Spleen (tissue), 11 donors: Measurements from ENCODE around the gene ADAM15. TPM values are rescaled to one million over a fixed set of nuclear protein-coding genes. Genes with fewer than 3 reads are reported as not detected.

ENCODE experiments used
- DNase-seq: peaks from one replicate; pipeline ENCODE4 v3.0.0-alpha.2; 2020
- H3K27ac ChIP-seq, 8 donors: fragments of 200-600 bp; sonication (generic) in 7 of 8; 1 replicate in 4 of 8; 2 replicates in 4 of 8; pipeline versions ENCODE4 v1.5.0 to v1.8.0; 2016 to 2021; ENCODE audit warnings: inconsistent platforms in 4 of 8, mild to moderate bottlenecking in 4 of 8, moderate library complexity in 1 of 8
- H3K27me3 ChIP-seq, 7 donors: fragments of 200-600 bp; sonication (generic) in 6 of 7; replicated peaks in 1 of 7; 1 replicate in 4 of 7; 2 replicates in 3 of 7; pipeline versions ENCODE4 v1.5.0 to v1.8.0; 2016 to 2021; ENCODE audit warnings: inconsistent platforms in 3 of 7, mild to moderate bottlenecking in 1 of 7
- H3K36me3 ChIP-seq, 6 donors: fragments of 200-600 bp; sonication (generic) in 5 of 6; 1 replicate in 4 of 6; 2 replicates in 2 of 6; pipeline versions ENCODE4 v1.5.0 to v1.8.0; 2016 to 2021; ENCODE audit warnings: inconsistent platforms in 2 of 6
- H3K4me1 ChIP-seq, 6 donors: fragments of 200-600 bp; sonication (generic) in 5 of 6; 1 replicate in 3 of 6; 2 replicates in 3 of 6; pipeline versions ENCODE4 v1.5.0 to v1.8.0; 2016 to 2021; ENCODE audit warnings: inconsistent platforms in 3 of 6
- H3K4me3 ChIP-seq, 8 donors: fragments of 200-600 bp; sonication (generic) in 7 of 8; 1 replicate in 4 of 8; 2 replicates in 4 of 8; pipeline versions ENCODE4 v1.5.0 to v1.8.0; 2016 to 2021; ENCODE audit warnings: inconsistent platforms in 4 of 8, mild to moderate bottlenecking in 4 of 8, moderate library complexity in 2 of 8
- H3K9me3 ChIP-seq, 8 donors: fragments of 200-600 bp; sonication (generic) in 7 of 8; 1 replicate in 4 of 8; 2 replicates in 4 of 8; pipeline versions ENCODE4 v1.5.0 to v1.8.0; 2016 to 2021; ENCODE audit warnings: inconsistent platforms in 4 of 8
- POLR2A ChIP-seq, 3 donors: fragments of 450-650 bp; IDR thresholded peaks; one replicate each; pipeline ENCODE4 v1.5.1; 2017; ENCODE audit warnings: antibody characterized with exemption in 3 of 3, mild to moderate bottlenecking in 1 of 3
- POLR2AphosphoS5 ChIP-seq, 3 donors: sonication (generic); formaldehyde crosslinking; IDR thresholded peaks; one replicate each; pipeline ENCODE4 v1.5.1; 2017; ENCODE audit warnings: antibody characterized with exemption in 3 of 3
- WGBS, 5 donors: extraction: QIAGEN DNeasy Blood & Tissue Kit in 3 of 5; methylation state at CpG; one replicate each; pipeline versions ENCODE4 v1.1.5 to v1.1.7; 2013 to 2018; 5-methylcytosine and 5-hydroxymethylcytosine counted together
- intact Hi-C: fragments of 100-400 bp; cut with DNase I; formaldehyde crosslinking; loops from one replicate; pipeline ENCODE4 v1.15.0; 2023; ENCODE audit warnings: low total_unique reads
- polyA plus RNA-seq, 3 donors: library from polyadenylated mRNA; stranded (reverse); fragments of 200-250 nt; gene quantifications; one replicate each; pipeline ENCODE4 v1.2.1, GENCODE V29; 2013
- total RNA-seq, 7 donors: library from RNA; depleted of rRNA in 3 of 7; stranded (reverse); fragments of >200 nt in 3 of 7; fragmentation: NEBNext Ultra II Directional in 4 of 7; extraction: Animal tissue kit (Norgen Biotek cat#: 25700) in 4 of 7; gene quantifications; one replicate each; pipeline versions ENCODE4 v1.1.0 to v1.2.1, GENCODE V29; 2016 to 2021
- TF ChIP-seq, protein P1 (sequence below), 11 experiments: fragments of 200-600 bp in 7 of 11; fragments of 450-650 bp in 4 of 11; sonication (generic) in 4 of 11; IDR thresholded peaks in 8 of 11; conservative IDR thresholded peaks in 3 of 11; 1 replicate in 7 of 11; 2 replicates in 4 of 11; pipeline versions ENCODE4 v1.4.0 to v1.8.0; 2016 to 2021; ENCODE audit warnings: antibody characterized with exemption in 11 of 11, inconsistent platforms in 4 of 11, mild to moderate bottlenecking in 1 of 11
- donor health status: healthy with polysubstance abuse.
- donor health status: DM: no; HTN: no; CAD: no; lungs with moderate emphysema.
- donor health status: DM: no; HTN: no; CAD: no.
- donor health status: Bipolar disorder and iron deficiency.
- donor health status: healthy.
- donor health status: DM: no; HTN: no; CAD: no.
- donor health status: DM: yes; HTN: yes; CAD: no.

ADAM15 gene
- total and polyA plus RNA-seq, 10 donors = 70.8 to 313 (median 86.6) TPM

DNA sequence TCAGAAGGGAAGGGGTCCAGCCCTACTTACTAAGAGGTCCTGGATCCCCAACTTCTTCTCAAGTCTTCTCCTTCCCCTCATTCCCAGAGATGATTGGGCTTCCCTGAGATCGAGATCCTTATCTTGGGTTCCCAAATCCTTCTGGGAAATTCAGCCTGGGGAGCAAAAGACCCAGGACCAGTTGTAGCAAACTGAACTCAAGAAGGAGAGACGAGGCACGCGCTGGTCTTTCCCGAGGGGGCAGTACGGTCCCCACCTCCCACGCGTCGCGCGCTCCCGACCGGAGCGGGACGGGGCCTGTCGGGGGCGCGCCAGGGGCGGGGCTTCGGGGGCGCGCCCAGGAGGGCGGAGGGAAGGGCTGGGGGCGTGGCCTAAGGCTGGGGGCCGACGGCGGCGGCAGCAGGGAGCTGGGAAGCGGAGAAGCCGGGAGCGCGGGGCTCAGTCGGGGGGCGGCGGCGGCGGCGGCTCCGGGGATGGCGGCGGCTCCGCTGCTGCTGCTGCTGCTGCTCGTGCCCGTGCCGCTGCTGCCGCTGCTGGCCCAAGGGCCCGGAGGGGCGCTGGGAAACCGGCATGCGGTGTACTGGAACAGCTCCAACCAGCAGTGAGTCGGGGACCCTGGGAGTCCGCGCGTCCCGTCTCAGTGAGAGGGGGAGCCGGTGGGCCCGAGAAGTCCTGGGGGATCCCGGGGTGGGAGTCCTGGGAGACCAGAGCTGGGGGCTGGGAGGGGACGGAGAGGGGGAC lies 27.5 kb downstream of the ADAM15 start, which contains the start of gene EFNA3:
EFNA3 (plus strand) TSS at position 369 of the 741 bp plus-strand sequence; CDS start at position 474, 105 bp downstream.
- no peak within 1 kb of the TSS for H3K27ac ChIP-seq
- peaks cover 38 to 61% (median 51%) of the 10 kb centered on the region in 6 donors for H3K4me1 ChIP-seq
- intact Hi-C loops = no loop called here
- H3K36me3 ChIP-seq = no peaks in the 10 kb centered on the region
- H3K27me3 ChIP-seq = peaks cover 24 to 58% (median 50%) of the 10 kb centered on the region in 7 donors
- WGBS, 5 donors = 2 to 4% (median 3%) methylated on average over 31 to 59 of the region's 59 CpGs
- peak; percentile 87 for DNase-seq
- H3K4me3 ChIP-seq = peak within 1 kb of the TSS; percentile 11 to 68 (median 36)
- TF ChIP-seq POLR2A (IDR thresholded peaks at IDR 0.05) (no peak), POLR2AphosphoS5 (IDR thresholded peaks at IDR 0.05) (no peak)
- TF ChIP-seq, protein P1, sequence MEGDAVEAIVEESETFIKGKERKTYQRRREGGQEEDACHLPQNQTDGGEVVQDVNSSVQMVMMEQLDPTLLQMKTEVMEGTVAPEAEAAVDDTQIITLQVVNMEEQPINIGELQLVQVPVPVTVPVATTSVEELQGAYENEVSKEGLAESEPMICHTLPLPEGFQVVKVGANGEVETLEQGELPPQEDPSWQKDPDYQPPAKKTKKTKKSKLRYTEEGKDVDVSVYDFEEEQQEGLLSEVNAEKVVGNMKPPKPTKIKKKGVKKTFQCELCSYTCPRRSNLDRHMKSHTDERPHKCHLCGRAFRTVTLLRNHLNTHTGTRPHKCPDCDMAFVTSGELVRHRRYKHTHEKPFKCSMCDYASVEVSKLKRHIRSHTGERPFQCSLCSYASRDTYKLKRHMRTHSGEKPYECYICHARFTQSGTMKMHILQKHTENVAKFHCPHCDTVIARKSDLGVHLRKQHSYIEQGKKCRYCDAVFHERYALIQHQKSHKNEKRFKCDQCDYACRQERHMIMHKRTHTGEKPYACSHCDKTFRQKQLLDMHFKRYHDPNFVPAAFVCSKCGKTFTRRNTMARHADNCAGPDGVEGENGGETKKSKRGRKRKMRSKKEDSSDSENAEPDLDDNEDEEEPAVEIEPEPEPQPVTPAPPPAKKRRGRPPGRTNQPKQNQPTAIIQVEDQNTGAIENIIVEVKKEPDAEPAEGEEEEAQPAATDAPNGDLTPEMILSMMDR (IDR thresholded peaks at IDR 0.05 in 8 of 11, conservative IDR thresholded peaks at IDR 0.05 in 3 of 11) = no peak
- H3K9me3 ChIP-seq = no peaks in the 10 kb centered on the region

DNA sequence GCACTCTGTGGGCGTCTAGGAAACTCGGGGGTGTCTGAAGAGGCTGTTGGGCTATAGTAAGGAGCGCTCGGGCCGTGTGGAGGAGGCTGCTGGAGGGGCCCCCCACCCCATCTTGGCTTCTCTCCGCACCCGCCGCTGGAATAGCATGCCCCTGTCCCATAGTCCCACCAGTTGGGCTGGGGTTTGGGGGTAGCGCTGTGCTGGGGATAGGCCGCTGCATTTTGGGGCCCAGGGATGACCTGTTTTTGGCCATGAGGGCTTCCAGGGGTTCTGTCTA lies 28.0 kb downstream of the ADAM15 start:
- H3K36me3 ChIP-seq = no peaks in the 10 kb centered on the region
- H3K9me3 ChIP-seq = no peaks in the 10 kb centered on the region
- DNase-seq = no peak
- intact Hi-C loops = no loop called here
- 3 to 10% (median 5%) methylated on average over 4 to 10 of the region's 10 CpGs; no CpG with 5 or more reads in 1 of the 5 donors for WGBS, 5 donors
- peaks cover 41 to 61% (median 54%) of the 10 kb centered on the region in 6 donors for H3K4me1 ChIP-seq
- H3K4me3 ChIP-seq = peak overlapping the region; percentile 11 to 68 (median 36)
- no peak for TF ChIP-seq POLR2A (IDR thresholded peaks at IDR 0.05)
- H3K27ac ChIP-seq = no peak overlapping the region
- H3K27me3 ChIP-seq = peaks cover 24 to 63% (median 55%) of the 10 kb centered on the region in 7 donors

DNA sequence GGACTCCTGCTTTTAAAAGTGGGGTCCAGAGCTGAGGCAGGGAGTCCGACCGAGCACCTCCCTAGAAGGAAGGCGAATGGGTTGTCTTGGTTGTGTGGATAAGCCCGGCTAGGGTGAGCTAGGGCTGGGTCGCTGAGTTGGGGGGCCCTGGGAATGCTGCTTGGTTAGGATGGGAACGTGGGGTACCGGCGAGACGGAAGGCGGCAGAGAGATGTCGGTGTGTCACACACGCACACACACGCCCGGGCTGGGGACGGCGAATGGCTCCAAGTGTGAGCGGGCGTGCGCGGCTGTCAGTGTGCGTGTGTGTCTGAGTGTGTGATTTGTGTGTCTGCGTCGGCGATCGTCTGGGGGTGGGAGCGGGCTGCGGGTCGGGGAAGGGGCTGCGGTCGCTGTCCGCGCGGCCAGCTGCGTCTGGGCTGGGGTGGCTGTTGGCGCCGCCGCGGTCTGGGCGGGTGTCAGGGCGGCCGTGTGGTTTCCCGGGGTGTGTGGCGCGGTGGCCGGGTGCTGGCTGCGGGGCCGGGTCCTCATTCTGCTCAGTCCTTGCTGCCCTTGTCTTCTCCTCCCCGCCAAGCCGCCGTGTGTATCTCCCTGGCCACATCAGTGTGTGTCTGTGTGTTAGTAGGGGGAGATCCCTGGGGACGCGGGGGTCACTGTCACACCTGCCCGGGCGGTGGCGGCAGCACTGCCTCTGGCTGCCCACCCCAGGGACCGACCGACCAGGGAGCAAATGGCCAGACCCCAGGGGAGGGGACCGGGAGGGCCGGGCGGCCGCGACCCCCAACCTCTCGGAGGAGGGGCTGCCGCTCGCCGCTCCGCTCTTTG lies 28.6 kb downstream of the ADAM15 start:
- Histone ChIP-seq H3K27ac (no peak overlapping the region), H3K36me3 (no peaks in the 10 kb centered on the region), H3K27me3 (peaks cover 24 to 66% (median 58%) of the 10 kb centered on the region in 7 donors), H3K4me3 (peak overlapping the region in 6 of 8 donors; percentile 22 to 68 (median 38)), H3K4me1 (peaks cover 46 to 67% (median 60%) of the 10 kb centered on the region in 6 donors), H3K9me3 (no peaks in the 10 kb centered on the region)
- peak; percentile 78 for DNase-seq
- TF ChIP-seq POLR2A (IDR thresholded peaks at IDR 0.05) (no peak), POLR2AphosphoS5 (IDR thresholded peaks at IDR 0.05) (no peak)
- TF ChIP-seq, protein P1 (IDR thresholded peaks at IDR 0.05 in 8 of 11, conservative IDR thresholded peaks at IDR 0.05 in 3 of 11) = no peak
- 1 to 2% (median 2%) methylated on average over 19 to 67 of the region's 67 CpGs for WGBS, 5 donors
- intact Hi-C loops = no loop called here

DNA sequence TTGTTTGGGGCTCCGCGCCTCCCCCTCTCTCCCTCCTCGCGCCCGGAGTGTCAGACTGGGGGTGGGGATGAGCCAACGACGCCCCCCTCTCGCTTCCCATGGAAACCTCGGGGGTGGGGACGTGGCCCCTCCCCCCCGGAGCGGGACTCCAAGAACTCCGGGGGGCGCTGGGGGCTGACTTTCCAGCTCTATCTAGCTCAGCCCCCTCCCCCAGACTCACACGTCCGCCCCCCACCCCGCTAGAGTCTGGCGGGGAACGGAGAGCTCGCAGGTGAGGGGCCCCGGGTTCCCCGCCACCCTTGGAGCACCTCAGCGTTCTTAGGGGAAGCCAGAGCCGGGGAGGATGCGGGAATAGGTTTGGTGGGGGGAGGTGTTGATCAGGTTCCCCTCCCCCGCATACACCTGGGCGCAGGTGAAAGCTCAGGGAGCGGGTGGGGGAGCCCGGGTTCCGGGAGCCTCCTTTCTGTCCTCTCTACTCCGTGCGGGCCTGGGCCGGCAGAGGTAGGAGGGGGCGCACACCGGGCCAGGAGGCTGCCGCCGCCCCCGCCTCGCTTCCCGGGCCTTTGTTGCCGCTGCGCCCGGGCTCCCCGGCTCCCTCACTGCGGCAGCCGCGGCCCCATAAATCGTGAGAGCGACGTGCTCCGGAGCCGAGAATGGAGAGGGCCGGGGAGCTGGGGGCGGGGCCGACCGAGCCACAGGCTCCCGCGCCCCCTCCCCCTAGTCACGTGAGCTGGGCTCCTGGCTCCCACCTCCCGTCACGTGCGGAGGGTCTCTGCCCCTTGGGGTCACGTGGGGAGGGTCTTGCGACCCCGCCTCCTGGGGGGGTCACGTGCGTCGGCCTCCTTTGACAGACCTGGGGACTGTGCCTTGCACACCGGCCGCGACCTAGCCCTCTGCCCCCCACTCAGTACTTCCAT lies 29.5 kb downstream of the ADAM15 start:
- Histone ChIP-seq H3K27ac (no peak overlapping the region), H3K36me3 (no peaks in the 10 kb centered on the region), H3K27me3 (peaks cover 24 to 66% (median 58%) of the 10 kb centered on the region in 7 donors), H3K9me3 (no peaks in the 10 kb centered on the region), H3K4me1 (peaks cover 48 to 72% (median 64%) of the 10 kb centered on the region in 6 donors), H3K4me3 (peak overlapping the region in 5 of 8 donors; percentile 6 to 68 (median 22))
- intact Hi-C loops = no loop called here
- DNase-seq = peak; percentile 78
- no peak for TF ChIP-seq POLR2A (IDR thresholded peaks at IDR 0.05)
- no peak for TF ChIP-seq POLR2AphosphoS5 (IDR thresholded peaks at IDR 0.05)
- TF ChIP-seq, protein P1 (IDR thresholded peaks at IDR 0.05 in 8 of 11, conservative IDR thresholded peaks at IDR 0.05 in 3 of 11) = no peak
- 0 to 2% (median 1%) methylated on average over 7 to 71 of the region's 71 CpGs for WGBS, 5 donors
